HepG2 (cell line): ENCODE results near the gene LAG3.

Source experiments
- EZH2 ChIP-seq: conservative IDR thresholded peaks from 2 replicates; pipeline ENCODE4 v1.6.1; 2012; ENCODE audit warnings: mild to moderate bottlenecking, low read depth, low read length, moderate library complexity
- FOXK2 ChIP-seq: fragments of 450-650 bp; IDR thresholded peaks from 2 replicates; pipeline ENCODE4 v1.6.1; 2016
- RFX3 ChIP-seq: IDR thresholded peaks from 2 replicates; pipeline ENCODE4 v1.6.1; 2016; ENCODE audit warnings: missing biosample characterization, missing genetic modification reagents
- ZKSCAN1 ChIP-seq: fragments of 150-350 bp; IDR thresholded peaks from 2 replicates; pipeline ENCODE4 v1.6.1; 2014; ENCODE audit warnings: low read length
- ZNF260 ChIP-seq: sonication (generic); formaldehyde crosslinking; IDR thresholded peaks from 2 replicates; pipeline ENCODE4 v1.4.0; 2020; ENCODE audit warnings: missing genetic modification reagents, low read depth, mild to moderate bottlenecking, borderline replicate concordance
- TF ChIP-seq, protein P1 (sequence below): sonication (generic); formaldehyde crosslinking; IDR thresholded peaks from 2 replicates; pipeline ENCODE4 v1.5.0; 2020; ENCODE audit warnings: mild to moderate bottlenecking, missing genetic modification reagents
- TF ChIP-seq, protein P2 (sequence below): sonication (generic); formaldehyde crosslinking; IDR thresholded peaks from 2 replicates; pipeline ENCODE4 v1.8.0; 2022; ENCODE audit warnings: mild to moderate bottlenecking, missing genetic modification reagents; ENCODE audit not compliant: insufficient replicate concordance
- TF ChIP-seq, protein P3 (sequence below): sonication (generic); formaldehyde crosslinking; IDR thresholded peaks from 2 replicates; pipeline ENCODE4 v1.4.0; 2020; ENCODE audit warnings: mild to moderate bottlenecking, missing genetic modification reagents

DNA sequence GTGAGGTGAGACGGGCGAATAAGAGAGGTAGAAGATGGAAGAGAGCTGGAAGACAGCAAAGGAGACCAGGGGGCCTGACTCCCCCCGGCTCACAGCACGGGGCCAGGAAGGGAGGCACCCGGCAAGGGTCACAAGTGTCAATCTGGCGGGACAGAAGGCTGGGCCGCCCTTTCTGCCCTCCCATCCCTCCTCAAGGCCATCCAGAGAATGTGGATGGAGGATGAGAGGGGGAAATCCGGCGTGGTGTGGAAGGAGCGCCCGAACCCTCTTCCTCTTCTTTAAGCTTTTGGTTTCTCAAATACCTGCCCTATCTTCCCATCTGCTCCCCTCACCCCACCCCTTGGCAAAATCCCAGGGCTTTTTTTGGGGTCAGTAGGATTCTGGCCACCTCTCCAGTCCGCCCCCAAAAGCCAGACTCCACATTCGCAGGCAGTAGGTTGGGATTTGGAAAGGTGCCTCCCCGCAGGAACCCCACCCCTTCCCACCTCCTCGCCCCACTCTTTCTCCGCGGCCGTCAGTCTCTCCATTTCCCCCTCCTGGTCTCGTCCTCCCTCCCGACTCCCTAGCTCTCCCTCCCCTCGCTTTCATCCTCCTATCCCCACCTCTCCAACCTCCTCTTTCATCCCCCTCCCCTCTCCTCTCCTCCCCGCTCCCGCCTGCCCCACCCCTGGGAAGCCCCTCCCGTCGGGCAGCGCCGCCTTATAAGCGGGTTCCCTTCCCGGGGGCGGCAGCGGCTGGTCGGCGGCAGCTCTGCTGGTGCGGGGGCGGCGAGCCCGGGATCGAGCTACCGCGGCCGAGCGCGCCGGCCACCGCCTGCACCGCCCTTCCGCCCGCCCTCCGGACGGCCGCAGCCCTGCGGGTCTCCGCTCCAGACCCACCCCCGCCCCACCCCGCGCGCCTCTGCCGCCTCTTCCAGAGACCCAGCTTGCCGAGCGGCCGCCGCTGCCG lies 6.4 kb upstream of the LAG3 start, which contains the start of gene PTMS:
- TF ChIP-seq RFX3 (CRISPR knock-in tag) (no peak), FOXK2 (no peak), ZKSCAN1 (no peak), EZH2 (no peak), ZNF260 (no peak)
- TF ChIP-seq, protein P1, sequence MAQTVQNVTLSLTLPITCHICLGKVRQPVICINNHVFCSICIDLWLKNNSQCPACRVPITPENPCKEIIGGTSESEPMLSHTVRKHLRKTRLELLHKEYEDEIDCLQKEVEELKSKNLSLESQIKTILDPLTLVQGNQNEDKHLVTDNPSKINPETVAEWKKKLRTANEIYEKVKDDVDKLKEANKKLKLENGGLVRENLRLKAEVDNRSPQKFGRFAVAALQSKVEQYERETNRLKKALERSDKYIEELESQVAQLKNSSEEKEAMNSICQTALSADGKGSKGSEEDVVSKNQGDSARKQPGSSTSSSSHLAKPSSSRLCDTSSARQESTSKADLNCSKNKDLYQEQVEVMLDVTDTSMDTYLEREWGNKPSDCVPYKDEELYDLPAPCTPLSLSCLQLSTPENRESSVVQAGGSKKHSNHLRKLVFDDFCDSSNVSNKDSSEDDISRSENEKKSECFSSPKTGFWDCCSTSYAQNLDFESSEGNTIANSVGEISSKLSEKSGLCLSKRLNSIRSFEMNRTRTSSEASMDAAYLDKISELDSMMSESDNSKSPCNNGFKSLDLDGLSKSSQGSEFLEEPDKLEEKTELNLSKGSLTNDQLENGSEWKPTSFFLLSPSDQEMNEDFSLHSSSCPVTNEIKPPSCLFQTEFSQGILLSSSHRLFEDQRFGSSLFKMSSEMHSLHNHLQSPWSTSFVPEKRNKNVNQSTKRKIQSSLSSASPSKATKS (CRISPR knock-in tag) = no peak
- TF ChIP-seq, protein P2, sequence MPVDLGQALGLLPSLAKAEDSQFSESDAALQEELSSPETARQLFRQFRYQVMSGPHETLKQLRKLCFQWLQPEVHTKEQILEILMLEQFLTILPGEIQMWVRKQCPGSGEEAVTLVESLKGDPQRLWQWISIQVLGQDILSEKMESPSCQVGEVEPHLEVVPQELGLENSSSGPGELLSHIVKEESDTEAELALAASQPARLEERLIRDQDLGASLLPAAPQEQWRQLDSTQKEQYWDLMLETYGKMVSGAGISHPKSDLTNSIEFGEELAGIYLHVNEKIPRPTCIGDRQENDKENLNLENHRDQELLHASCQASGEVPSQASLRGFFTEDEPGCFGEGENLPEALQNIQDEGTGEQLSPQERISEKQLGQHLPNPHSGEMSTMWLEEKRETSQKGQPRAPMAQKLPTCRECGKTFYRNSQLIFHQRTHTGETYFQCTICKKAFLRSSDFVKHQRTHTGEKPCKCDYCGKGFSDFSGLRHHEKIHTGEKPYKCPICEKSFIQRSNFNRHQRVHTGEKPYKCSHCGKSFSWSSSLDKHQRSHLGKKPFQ (CRISPR knock-in tag) = no peak
- TF ChIP-seq, protein P3, sequence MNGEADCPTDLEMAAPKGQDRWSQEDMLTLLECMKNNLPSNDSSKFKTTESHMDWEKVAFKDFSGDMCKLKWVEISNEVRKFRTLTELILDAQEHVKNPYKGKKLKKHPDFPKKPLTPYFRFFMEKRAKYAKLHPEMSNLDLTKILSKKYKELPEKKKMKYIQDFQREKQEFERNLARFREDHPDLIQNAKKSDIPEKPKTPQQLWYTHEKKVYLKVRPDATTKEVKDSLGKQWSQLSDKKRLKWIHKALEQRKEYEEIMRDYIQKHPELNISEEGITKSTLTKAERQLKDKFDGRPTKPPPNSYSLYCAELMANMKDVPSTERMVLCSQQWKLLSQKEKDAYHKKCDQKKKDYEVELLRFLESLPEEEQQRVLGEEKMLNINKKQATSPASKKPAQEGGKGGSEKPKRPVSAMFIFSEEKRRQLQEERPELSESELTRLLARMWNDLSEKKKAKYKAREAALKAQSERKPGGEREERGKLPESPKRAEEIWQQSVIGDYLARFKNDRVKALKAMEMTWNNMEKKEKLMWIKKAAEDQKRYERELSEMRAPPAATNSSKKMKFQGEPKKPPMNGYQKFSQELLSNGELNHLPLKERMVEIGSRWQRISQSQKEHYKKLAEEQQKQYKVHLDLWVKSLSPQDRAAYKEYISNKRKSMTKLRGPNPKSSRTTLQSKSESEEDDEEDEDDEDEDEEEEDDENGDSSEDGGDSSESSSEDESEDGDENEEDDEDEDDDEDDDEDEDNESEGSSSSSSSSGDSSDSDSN (CRISPR knock-in tag) = no peak
